PC-3 (cell line): ENCODE measurements around the gene FAM43A. TPM values are rescaled to one million over a fixed set of nuclear protein-coding genes. Genes with fewer than 3 reads are reported as not detected.

ENCODE experiments used
- ATAC-seq: fragments of 200-7000 bp; cut with Tn5 transposase; 2 replicates; pipeline ENCODE4 v1.9.1; 2020; ENCODE audit warnings: mild to moderate bottlenecking, moderate library complexity
- BruUV-seq: library from RNA; stranded (reverse); fragments of 400-500 nt; replicated peaks from 2 replicates; lab custom pipeline; 2021; lab: Mats Ljungman, UMichigan
- CTCF ChIA-PET: fragments of 300-600 bp; sonication (Branson Sonifier 250); formaldehyde crosslinking; loops from one replicate; lab custom pipeline; 2022; ENCODE audit warnings: antibody characterized with exemption; lab: Charles Lee
- POLR2A ChIA-PET: fragments of 300-600 bp; sonication (Branson Sonifier 250); formaldehyde crosslinking; loops from one replicate; lab custom pipeline; 2022; ENCODE audit warnings: antibody characterized with exemption; ENCODE audit not compliant: unreplicated experiment; lab: Charles Lee
- DNase-seq: peaks from one replicate; pipeline ENCODE4 v3.0.0-alpha.2; 2015
- H2AFZ ChIP-seq: fragments of 300-600 bp; sonication (generic); 2 replicates; pipeline ENCODE4 v1.6.0; 2016; ENCODE audit warnings: antibody characterized with exemption, low read length
- H3F3A ChIP-seq: fragments of 300-600 bp; sonication (generic); one replicate; pipeline ENCODE4 v1.6.0; 2017; ENCODE audit warnings: antibody characterized with exemption, low read length, control low read depth, mild to moderate bottlenecking; ENCODE audit not compliant: unreplicated experiment
- H3K27ac ChIP-seq: fragments of 300-600 bp; sonication (generic); 2 replicates; pipeline ENCODE4 v1.5.1; 2016; ENCODE audit warnings: mild to moderate bottlenecking, low read length
- H3K27me3 ChIP-seq: fragments of 300-600 bp; sonication (generic); 2 replicates; pipeline ENCODE4 v1.6.1; 2016; ENCODE audit warnings: low read length, mixed read lengths
- H3K36me3 ChIP-seq: fragments of 300-600 bp; sonication (generic); 2 replicates; pipeline ENCODE4 v1.6.1; 2016; ENCODE audit warnings: low read depth, mixed run types, low read length, mixed read lengths
- H3K4me1 ChIP-seq: fragments of 300-600 bp; sonication (generic); 2 replicates; pipeline ENCODE4 v1.5.1; 2016; ENCODE audit warnings: low read length; ENCODE audit not compliant: insufficient read depth
- H3K4me2 ChIP-seq: fragments of 300-600 bp; sonication (generic); 2 replicates; pipeline ENCODE4 v1.6.0; 2016; ENCODE audit warnings: low read length
- H3K4me3 ChIP-seq: fragments of 300-600 bp; sonication (generic); 2 replicates; pipeline ENCODE4 v1.5.1; 2016; ENCODE audit warnings: mild to moderate bottlenecking, low read length, mixed read lengths
- H3K79me2 ChIP-seq: fragments of 300-600 bp; sonication (generic); 2 replicates; pipeline ENCODE4 v1.6.1; 2017; ENCODE audit warnings: low read length, mixed read lengths
- H3K9ac ChIP-seq: fragments of 300-600 bp; sonication (generic); 2 replicates; pipeline ENCODE4 v1.6.0; 2016; ENCODE audit warnings: mild to moderate bottlenecking, low read length
- H3K9me2 ChIP-seq: fragments of 300-600 bp; sonication (generic); replicated peaks from 2 replicates; pipeline ENCODE4 v1.6.1; 2016; ENCODE audit warnings: mixed run types, low read length, mixed read lengths
- H3K9me3 ChIP-seq: fragments of 300-600 bp; sonication (generic); 2 replicates; pipeline ENCODE4 v1.6.1; 2016; ENCODE audit warnings: low read length, mixed read lengths
- H4K20me1 ChIP-seq: fragments of 300-600 bp; sonication (generic); 2 replicates; pipeline ENCODE4 v1.6.1; 2016; ENCODE audit warnings: low read length, mixed read lengths
- CTCF ChIP-seq: fragments of 300-600 bp; sonication (generic); conservative IDR thresholded peaks from 2 replicates; pipeline ENCODE4 v1.5.1; 2017; ENCODE audit warnings: antibody characterized with exemption, low read depth, mild to moderate bottlenecking, low read length
- EZH2 ChIP-seq: fragments of 300-600 bp; sonication (generic); IDR thresholded peaks from one replicate; pipeline ENCODE4 v1.6.1; 2017; ENCODE audit warnings: antibody characterized with exemption, mild to moderate bottlenecking, low read length; ENCODE audit not compliant: unreplicated experiment
- EZH2phosphoT487 ChIP-seq: fragments of 300-600 bp; sonication (generic); IDR thresholded peaks from 2 replicates; pipeline ENCODE4 v1.6.1; 2018; ENCODE audit warnings: mild to moderate bottlenecking, antibody characterized with exemption, low read length, borderline replicate concordance
- intact Hi-C: fragments of 100-400 bp; cut with micrococcal nuclease; formaldehyde crosslinking; loops from 2 replicates; pipeline ENCODE4 v1.9.0; 2023
- total RNA-seq: library from RNA; depleted of rRNA; stranded (reverse); fragments of >200 nt; gene quantifications from 2 replicates; pipeline ENCODE4 v1.2.3, GENCODE V29; 2014

FAM43A gene
- total RNA-seq, 1 experiment from 2014 or later = 59.8 TPM

GRCh38 chr3:194640829-194641228 is 44.9 kb upstream of the FAM43A start:
- ATAC-seq (no peak; the same call in 1 of the 2 replicates), DNase-seq (peak; percentile 32)
- TF ChIP-seq CTCF = peak; percentile 49
- TF ChIP-seq EZH2phosphoT487 = no peak
- TF ChIP-seq EZH2 = no peak
- Histone ChIP-seq H3K79me2 (no peaks in the 10 kb centered on the region), H3K36me3 (peaks cover 46% of the 10 kb centered on the region), H4K20me1 (no peaks in the 10 kb centered on the region), H3K4me3 (no peak overlapping the region), H3K9ac (no peak overlapping the region), H2AFZ (no peak overlapping the region), H3F3A (no peaks in the 10 kb centered on the region), H3K4me2 (no peak overlapping the region), H3K9me3 (no peaks in the 10 kb centered on the region), H3K9me2 (no peaks in the 10 kb centered on the region), H3K27ac (no peak overlapping the region), H3K4me1 (peaks cover 7% of the 10 kb centered on the region; the same call in 1 of the 2 replicates), H3K27me3 (no peaks in the 10 kb centered on the region)
- CTCF ChIA-PET = no interaction called here
- intact Hi-C loops = no loop called here
- BruUV-seq = TSS peak; percentile 36
- POLR2A ChIA-PET = no interaction called here

DNA sequence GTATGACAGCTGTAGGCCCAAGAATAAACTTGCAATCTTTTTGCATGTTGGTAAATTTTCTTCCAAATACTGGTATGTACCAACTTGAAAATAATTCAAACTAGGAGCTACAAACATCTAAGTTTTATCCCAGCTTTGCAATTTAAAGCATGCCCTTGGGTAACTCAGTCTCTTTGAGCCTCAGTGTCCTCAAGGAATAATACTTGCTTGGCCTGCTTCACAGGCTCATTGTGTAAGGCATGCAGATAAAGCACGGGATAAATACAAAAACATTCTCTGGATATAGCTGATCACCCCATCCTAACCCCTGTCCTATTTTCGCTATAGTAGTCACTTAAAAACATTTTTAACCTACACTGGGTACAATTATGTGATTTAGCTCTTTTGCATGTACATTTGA is 42.9 kb upstream of the FAM43A start:
- ATAC-seq (no peak), DNase-seq (no peak)
- H4K20me1 ChIP-seq = no peaks in the 10 kb centered on the region
- intact Hi-C loops = no loop called here
- H3K4me1 ChIP-seq = peaks cover 7% of the 10 kb centered on the region; the same call in 1 of the 2 replicates
- no peaks in the 10 kb centered on the region for H3K79me2 ChIP-seq
- no peak for TF ChIP-seq CTCF
- no peak for TF ChIP-seq EZH2
- no peak for TF ChIP-seq EZH2phosphoT487
- H3F3A ChIP-seq = no peaks in the 10 kb centered on the region
- H3K9ac ChIP-seq = no peak overlapping the region
- no peak overlapping the region for H2AFZ ChIP-seq
- no peaks in the 10 kb centered on the region for H3K9me3 ChIP-seq
- ChIA-PET CTCF (no interaction called here), POLR2A (no interaction called here)
- no peaks in the 10 kb centered on the region for H3K27me3 ChIP-seq
- no peak overlapping the region for H3K27ac ChIP-seq
- H3K4me3 ChIP-seq = no peak overlapping the region
- H3K4me2 ChIP-seq = no peak overlapping the region
- BruUV-seq = no TSS peak
- H3K36me3 ChIP-seq = peaks cover 59% of the 10 kb centered on the region
- no peaks in the 10 kb centered on the region for H3K9me2 ChIP-seq

DNA sequence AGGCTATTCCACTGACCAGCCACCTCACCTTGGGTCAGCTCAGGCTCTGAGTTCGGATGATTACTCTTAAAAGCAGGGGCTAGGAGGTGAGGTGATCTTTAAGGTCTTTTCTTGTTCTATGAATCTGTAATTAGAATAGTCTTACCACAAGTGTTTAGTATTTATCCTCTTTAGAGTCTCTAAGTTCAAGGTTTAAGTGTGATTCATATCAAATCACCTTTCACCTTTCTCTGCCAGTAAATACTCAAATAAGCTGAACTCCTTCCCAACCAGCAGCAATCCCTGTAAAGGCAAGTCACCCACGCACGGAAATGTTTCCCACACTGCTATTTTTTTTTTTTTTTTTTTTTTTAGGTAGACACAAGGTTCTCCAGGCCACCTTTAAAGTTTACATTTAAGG is 37.9 kb upstream of the FAM43A start:
- ATAC-seq (no peak), DNase-seq (no peak)
- Histone ChIP-seq H3K9ac (no peak overlapping the region), H3K36me3 (peaks cover 71% of the 10 kb centered on the region), H3K27me3 (no peaks in the 10 kb centered on the region), H4K20me1 (no peaks in the 10 kb centered on the region), H3K4me2 (no peak overlapping the region), H3K9me3 (no peaks in the 10 kb centered on the region), H3F3A (no peaks in the 10 kb centered on the region), H3K4me3 (no peak overlapping the region), H3K79me2 (no peaks in the 10 kb centered on the region), H2AFZ (no peak overlapping the region), H3K4me1 (no peaks in the 10 kb centered on the region), H3K9me2 (no peaks in the 10 kb centered on the region), H3K27ac (no peak overlapping the region)
- ChIA-PET CTCF (no interaction called here), POLR2A (interaction anchor here (0.6 to 0.7 kb wide), 2 partner anchors 24 to 141 kb away, joined by 4 to 16 read pairs; partner anchors contain the start of gene LSG1)
- TF ChIP-seq EZH2phosphoT487 (no peak), EZH2 (no peak), CTCF (no peak)
- intact Hi-C loops = no loop called here
- no TSS peak for BruUV-seq
